Cardiac fibroblast (primary cell): Measurements from ENCODE around the gene RTP3.

Experiments
- DNase-seq, 2 donors: peaks; one replicate each; pipeline versions ENCODE4 v3.0.0 to v3.0.0-alpha.2; 2010; ENCODE audit warnings: low read depth in 2 of 2
- H3K4me3 ChIP-seq, 2 donors: replicated peaks in 1 of 2; 1 replicate in 1 of 2; 2 replicates in 1 of 2; pipeline ENCODE4 v1.5.1; 2011; ENCODE audit warnings: low read depth in 2 of 2, low read length in 2 of 2, mild to moderate bottlenecking in 2 of 2, moderate library complexity in 1 of 2
- TF ChIP-seq, protein P1 (sequence below): IDR thresholded peaks from one replicate; pipeline ENCODE4 v1.5.1; 2011; ENCODE audit warnings: low read depth, mild to moderate bottlenecking, low read length, inconsistent platforms

Gene RTP3

GRCh38 chr3:46463868-46464241 is 33.9 kb upstream of the RTP3 start:
- no peak for DNase-seq
- H3K4me3 ChIP-seq = no peak overlapping the region
- TF ChIP-seq, protein P1, sequence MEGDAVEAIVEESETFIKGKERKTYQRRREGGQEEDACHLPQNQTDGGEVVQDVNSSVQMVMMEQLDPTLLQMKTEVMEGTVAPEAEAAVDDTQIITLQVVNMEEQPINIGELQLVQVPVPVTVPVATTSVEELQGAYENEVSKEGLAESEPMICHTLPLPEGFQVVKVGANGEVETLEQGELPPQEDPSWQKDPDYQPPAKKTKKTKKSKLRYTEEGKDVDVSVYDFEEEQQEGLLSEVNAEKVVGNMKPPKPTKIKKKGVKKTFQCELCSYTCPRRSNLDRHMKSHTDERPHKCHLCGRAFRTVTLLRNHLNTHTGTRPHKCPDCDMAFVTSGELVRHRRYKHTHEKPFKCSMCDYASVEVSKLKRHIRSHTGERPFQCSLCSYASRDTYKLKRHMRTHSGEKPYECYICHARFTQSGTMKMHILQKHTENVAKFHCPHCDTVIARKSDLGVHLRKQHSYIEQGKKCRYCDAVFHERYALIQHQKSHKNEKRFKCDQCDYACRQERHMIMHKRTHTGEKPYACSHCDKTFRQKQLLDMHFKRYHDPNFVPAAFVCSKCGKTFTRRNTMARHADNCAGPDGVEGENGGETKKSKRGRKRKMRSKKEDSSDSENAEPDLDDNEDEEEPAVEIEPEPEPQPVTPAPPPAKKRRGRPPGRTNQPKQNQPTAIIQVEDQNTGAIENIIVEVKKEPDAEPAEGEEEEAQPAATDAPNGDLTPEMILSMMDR = no peak

DNA sequence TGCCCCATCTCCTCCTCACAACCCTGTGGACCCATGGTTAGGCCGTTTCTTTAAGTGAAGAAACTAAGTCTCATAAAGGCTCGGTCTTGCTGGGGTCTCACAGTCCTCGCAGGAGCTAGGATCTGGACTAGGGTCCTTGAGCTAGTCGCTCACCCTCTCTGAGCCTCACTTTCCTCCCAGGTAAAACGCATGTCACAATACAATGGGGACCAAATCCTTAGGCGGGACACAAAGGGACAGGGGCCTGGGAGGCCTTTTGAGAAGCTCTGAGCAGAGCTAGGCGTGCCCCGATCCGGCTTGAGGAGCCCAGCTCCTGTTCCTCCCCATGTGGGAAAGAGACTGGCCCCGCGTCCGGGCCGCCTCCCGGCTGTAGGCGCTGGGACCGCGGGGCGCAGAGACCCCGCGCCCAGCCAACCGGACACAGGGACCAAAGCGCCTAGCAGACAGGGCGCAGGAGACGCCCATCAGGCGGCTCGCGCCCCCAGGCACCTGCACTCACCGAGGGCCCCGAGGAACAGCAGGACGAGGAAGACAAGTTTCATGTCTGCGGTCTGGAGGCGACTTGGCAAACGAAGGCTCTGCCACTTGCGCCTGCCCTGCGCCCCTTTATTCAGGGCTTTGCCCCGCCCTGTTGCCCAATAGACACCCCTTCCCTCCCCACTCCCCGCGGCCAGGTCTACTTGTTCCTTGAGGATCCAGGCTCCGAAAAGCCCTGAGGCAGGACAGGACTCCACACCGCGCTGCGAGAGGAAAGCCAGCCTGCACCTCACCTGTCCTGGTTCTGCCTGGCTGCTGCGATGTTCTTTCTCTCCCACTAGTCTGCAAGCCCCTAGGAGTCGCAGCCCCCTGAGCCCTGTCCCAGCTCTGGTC is 33.2 kb upstream of the RTP3 start, which contains the start of gene LTF:
TSS of gene LTF (minus strand) at position 580 of the 870 bp plus-strand sequence. CDS start at position 542, 38 bp downstream.
- TF ChIP-seq, protein P1 = no peak
- no peak for DNase-seq
- no peak within 1 kb of the TSS for H3K4me3 ChIP-seq

GRCh38 chr3:46465196-46465520 is 32.6 kb upstream of the RTP3 start:
- DNase-seq = no peak
- no peak overlapping the region for H3K4me3 ChIP-seq
- TF ChIP-seq, protein P1 = no peak

DNA sequence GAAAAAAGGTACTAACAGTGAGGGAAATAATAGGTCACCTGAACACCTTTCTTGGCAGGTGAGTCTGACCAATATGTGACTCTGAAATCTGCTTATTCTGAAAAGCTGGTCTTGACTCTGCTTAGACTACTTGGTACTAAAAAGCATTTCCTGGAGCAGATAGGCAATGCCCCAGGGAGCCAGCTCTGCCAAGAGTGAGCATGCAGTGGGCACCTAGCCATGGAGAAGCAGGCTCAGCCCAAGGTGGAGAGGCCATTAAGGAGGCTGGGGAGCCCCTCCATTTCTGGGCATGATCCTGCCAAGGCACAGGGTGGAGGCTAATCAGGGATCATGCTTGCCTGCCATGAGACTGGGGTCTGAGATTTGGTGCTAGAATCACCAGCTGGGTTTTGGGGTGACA is 31.5 kb upstream of the RTP3 start:
- DNase-seq = peak in 1 of 2 donors; percentile 50
- TF ChIP-seq, protein P1 = no peak

GRCh38 chr3:46466871-46467403 is 30.8 kb upstream of the RTP3 start:
- no peak overlapping the region for H3K4me3 ChIP-seq
- TF ChIP-seq, protein P1 = no peak
- DNase-seq = no peak

More for the DNA sequence above, 31.5 kb upstream of the RTP3 start:
- no peak overlapping the region for H3K4me3 ChIP-seq

GRCh38 chr3:46467562-46467961 is 30.2 kb upstream of the RTP3 start:
- H3K4me3 ChIP-seq = no peak overlapping the region
- TF ChIP-seq, protein P1 = no peak
- DNase-seq = no peak
